Esophagus (tissue), 2 donors: ENCODE measurements around the gene ADAR. TPM values are rescaled to one million over a fixed set of nuclear protein-coding genes. Genes with fewer than 3 reads are reported as not detected.
A peak's percentile ranks its signal among the peaks of the same experiment; 100 is the strongest.

ENCODE experiments used
- H3K27ac ChIP-seq, 2 donors: one replicate each; pipeline ENCODE4 v1.5.1; 2013; ENCODE audit warnings: low read depth in 2 of 2, mild to moderate bottlenecking in 2 of 2, inconsistent platforms in 1 of 2, low read length in 1 of 2, moderate library complexity in 1 of 2
- H3K27me3 ChIP-seq, 2 donors: one replicate each; pipeline ENCODE4 v1.6.1; 2013; ENCODE audit warnings: low read length in 2 of 2, control low read depth in 1 of 2, mild to moderate bottlenecking in 1 of 2; ENCODE audit not compliant: insufficient read depth in 2 of 2, control insufficient read depth in 1 of 2
- H3K36me3 ChIP-seq, 2 donors: one replicate each; pipeline ENCODE4 v1.6.1; 2013; ENCODE audit warnings: low read length in 1 of 2; ENCODE audit not compliant: control insufficient read depth in 2 of 2, insufficient read depth in 2 of 2
- H3K4me1 ChIP-seq, 2 donors: one replicate each; pipeline ENCODE4 v1.6.1; 2013; ENCODE audit warnings: low read length in 1 of 2; ENCODE audit not compliant: control insufficient read depth in 2 of 2, insufficient read depth in 2 of 2
- H3K4me3 ChIP-seq, 2 donors: one replicate each; pipeline ENCODE4 v1.5.1; 2013; ENCODE audit warnings: low read length in 2 of 2, mild to moderate bottlenecking in 2 of 2, low read depth in 1 of 2, moderate library complexity in 1 of 2
- H3K9me3 ChIP-seq, 2 donors: one replicate each; pipeline ENCODE4 v1.6.1; 2013; ENCODE audit warnings: mild to moderate bottlenecking in 2 of 2, low read depth in 1 of 2, low read length in 1 of 2, moderate library complexity in 1 of 2; ENCODE audit not compliant: control insufficient read depth in 2 of 2, insufficient read depth in 1 of 2
- WGBS, 2 donors: extraction: QIAGEN DNeasy Blood & Tissue Kit; methylation state at CpG; one replicate each; pipeline ENCODE4 v1.1.7; 2013; 5-methylcytosine and 5-hydroxymethylcytosine counted together
- polyA plus RNA-seq, 2 donors: library from polyadenylated mRNA; stranded (reverse); fragments of 200-250 nt; gene quantifications; one replicate each; pipeline ENCODE4 v1.2.3, GENCODE V29; 2013
- donor health status: healthy with polysubstance abuse.
- donor health status: Bipolar disorder and iron deficiency.

The ADAR gene
- polyA plus RNA-seq, 2 donors: 13.8 to 19.9 TPM

DNA sequence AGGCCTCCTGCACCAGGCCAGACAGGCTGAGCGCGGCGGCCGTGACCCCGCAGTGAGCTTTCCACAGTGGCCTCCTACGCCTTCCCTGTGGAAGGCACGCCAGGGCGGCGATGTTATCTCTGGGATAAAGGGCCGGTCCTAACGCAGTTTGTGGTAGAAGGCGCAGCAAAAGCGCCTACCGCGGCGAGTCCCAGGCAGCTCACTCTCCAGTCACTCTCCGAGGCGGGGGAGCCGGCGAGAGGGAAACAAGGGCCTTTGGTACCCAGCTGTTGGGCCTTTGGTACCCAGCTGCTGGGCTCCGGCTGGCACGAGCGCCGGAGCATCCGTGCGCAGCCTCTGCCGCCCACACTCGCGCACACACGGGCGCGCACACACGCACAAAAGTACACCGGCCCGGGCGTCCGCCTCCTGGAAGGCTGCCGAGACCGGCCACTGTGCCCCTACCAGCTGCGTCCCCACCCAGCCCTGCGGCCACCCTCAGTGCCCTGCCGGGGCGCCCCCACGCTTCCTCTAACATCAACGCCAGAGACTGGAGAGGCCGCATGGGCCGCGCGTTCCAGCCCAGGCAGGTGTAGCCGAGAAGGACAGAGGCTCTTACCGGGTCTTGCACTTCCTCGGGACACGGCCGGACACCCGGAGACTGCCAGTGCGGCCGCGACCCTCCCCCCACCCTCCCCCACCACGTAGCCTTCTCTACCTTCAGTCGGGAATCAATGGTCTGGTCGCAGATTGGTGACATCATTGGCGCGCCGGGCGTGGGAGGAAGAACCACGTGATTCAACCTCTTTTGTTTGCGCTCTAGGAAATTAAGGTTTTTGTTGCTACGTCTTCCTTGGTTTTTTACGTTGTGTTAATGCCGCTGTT, 19.5 kb upstream of the ADAR start:
- no peaks in the 10 kb centered on the region for H3K9me3 ChIP-seq
- 1% methylated on average over 66 to 70 of the region's 70 CpGs for WGBS, 2 donors
- H3K4me1 ChIP-seq: peaks cover 0 to 5% of the 10 kb centered on the region in 2 donors
- H3K36me3 ChIP-seq: no peaks in the 10 kb centered on the region
- no peaks in the 10 kb centered on the region for H3K27me3 ChIP-seq
- peak overlapping the region; percentile 85 to 87 for H3K4me3 ChIP-seq
- H3K27ac ChIP-seq: peak overlapping the region; percentile 87 to 88

DNA sequence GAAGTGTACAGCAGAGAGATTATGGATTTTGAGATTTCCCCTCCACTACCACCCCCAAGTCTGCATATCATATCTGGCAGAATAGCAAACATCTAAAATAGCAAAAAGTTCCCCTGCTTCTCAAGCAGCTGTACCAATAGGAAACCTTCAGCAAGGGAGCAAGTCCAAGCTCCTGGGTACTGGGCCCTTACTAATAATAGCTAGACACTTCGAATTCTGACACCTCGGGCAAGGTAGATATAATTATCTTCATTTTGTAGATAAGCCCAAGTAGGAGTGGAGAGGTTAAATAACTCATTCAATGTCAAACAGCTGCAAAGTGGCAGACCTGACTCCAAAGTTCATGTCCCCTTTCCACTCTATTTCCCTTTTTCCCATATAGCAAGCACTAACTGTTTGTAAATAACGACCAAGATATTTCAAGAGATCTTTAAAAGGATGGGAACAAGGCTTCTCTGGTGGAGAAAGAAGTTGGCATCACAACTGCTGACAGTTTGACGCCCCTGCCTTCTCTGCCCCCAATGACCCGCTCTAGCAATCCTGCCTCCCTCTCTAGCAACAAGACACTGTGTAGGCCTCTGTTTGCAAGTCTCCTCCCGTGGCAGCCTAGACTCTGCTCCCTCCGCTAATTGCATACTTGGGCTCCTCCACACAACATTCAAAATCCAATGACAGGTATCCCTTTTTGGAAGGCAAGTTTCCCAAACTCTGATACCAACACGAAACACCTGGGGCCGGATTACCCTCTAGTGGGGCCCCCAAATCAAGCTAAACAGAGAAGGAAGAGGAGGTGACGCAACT, 18.7 kb upstream of the ADAR start:
- H3K36me3 ChIP-seq: no peaks in the 10 kb centered on the region
- no peaks in the 10 kb centered on the region for H3K9me3 ChIP-seq
- peak overlapping the region; percentile 85 to 87 for H3K4me3 ChIP-seq
- 17 to 23% methylated on average over 10 of the region's 10 CpGs for WGBS, 2 donors
- H3K4me1 ChIP-seq: peaks cover 0 to 5% of the 10 kb centered on the region in 2 donors
- no peaks in the 10 kb centered on the region for H3K27me3 ChIP-seq
- H3K27ac ChIP-seq: peak overlapping the region; percentile 87 to 88

DNA sequence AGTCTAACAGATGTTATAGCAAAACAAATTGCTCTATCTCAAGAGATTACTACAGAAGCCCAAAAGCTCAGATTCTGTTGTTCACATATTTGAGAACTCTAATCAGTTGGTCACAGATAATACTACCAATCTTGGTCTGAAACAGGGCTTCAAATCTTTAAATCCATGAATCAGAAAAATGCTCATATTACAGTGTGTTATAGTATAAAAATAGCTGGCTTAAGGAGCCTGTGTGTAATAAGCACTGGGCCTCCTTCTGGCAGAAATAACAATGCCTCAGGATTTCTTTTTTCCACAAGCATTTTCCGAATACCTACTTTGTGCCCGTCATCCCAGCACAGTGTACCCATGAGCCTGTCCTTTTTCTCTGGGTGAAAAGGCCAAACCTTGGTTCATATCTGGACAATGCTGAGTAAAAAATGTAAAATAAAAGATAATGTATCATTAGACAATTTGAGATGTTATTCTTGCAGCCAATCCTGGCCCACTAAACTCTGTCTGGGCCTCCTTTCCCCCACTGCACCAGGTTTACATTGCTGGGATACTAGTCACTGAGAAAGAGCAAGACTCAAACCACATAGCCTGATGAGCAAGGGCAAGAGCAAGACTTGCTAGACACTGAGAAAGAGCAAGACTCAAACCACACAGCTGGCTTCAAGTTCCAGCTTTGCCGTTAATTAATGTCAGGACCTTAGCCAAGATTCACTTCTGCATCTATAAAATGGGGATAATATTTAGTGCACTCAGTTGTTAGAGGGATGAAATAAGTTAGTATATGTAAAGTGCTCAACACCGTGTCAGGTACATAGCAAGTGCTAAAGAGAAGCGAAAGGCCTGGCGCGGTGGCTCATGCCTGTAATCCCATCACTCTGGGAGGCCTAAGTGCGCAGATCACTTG, 17.0 kb upstream of the ADAR start:
- no peaks in the 10 kb centered on the region for H3K36me3 ChIP-seq
- H3K9me3 ChIP-seq: no peaks in the 10 kb centered on the region
- no peaks in the 10 kb centered on the region for H3K27me3 ChIP-seq
- H3K4me3 ChIP-seq: no peak overlapping the region
- H3K4me1 ChIP-seq: peaks cover 0 to 5% of the 10 kb centered on the region in 2 donors
- H3K27ac ChIP-seq: no peak overlapping the region
- WGBS, 2 donors: 87 to 92% methylated on average over 8 of the region's 8 CpGs

DNA sequence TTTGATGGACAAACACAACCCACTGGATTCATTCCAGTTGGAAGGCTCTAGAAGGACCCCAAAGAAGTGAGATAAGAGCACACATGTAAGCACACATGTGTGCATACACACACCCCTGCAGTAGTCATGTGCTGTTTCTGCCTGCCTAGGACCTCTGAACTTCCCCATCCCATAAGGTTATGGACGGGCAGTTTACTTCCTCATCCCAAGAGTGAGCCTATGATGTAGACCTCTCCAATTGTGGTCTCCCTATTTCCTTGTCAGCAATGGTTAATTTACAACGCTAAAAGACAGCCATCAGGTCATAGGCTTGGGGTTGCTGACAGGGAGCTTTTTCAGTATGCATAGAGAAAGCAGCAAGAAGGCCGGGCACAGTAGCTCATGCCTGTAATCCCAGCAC, 15.4 kb upstream of the ADAR start:
- H3K4me3 ChIP-seq: no peak overlapping the region
- no peaks in the 10 kb centered on the region for H3K27me3 ChIP-seq
- 84 to 89% methylated on average over 3 of the region's 3 CpGs for WGBS, 2 donors
- no peaks in the 10 kb centered on the region for H3K9me3 ChIP-seq
- H3K27ac ChIP-seq: no peak overlapping the region
- H3K4me1 ChIP-seq: peaks cover 0 to 5% of the 10 kb centered on the region in 2 donors
- H3K36me3 ChIP-seq: no peaks in the 10 kb centered on the region

DNA sequence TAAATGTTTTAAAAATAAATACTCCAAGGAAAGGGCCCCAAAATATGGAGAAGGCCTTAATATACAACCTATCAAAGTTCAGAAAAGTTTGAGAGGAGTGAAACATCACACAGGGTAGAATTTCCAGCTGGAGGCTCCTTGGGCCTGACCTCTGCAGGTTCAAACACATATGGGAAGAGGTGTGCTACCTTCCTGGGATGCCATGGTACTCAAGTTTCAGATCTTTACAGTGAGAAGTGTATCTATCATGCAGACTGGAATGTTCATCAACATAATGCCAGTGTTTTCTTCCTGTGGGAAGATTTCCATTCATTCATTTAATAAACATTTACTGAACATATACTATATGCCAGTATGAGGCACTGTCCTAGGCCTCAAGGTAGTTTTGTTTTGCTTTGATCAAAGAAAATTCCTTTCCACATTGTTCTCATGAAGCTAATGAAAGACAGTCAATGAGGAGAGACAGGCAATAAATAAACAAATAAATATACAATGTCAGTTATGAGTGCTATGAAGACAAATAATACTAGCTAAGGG, 14.6 kb upstream of the ADAR start:
- H3K9me3 ChIP-seq: no peaks in the 10 kb centered on the region
- H3K4me1 ChIP-seq: peaks cover 0 to 5% of the 10 kb centered on the region in 2 donors
- H3K4me3 ChIP-seq: no peak overlapping the region
- no peak overlapping the region for H3K27ac ChIP-seq
- no peaks in the 10 kb centered on the region for H3K27me3 ChIP-seq
- H3K36me3 ChIP-seq: no peaks in the 10 kb centered on the region

DNA sequence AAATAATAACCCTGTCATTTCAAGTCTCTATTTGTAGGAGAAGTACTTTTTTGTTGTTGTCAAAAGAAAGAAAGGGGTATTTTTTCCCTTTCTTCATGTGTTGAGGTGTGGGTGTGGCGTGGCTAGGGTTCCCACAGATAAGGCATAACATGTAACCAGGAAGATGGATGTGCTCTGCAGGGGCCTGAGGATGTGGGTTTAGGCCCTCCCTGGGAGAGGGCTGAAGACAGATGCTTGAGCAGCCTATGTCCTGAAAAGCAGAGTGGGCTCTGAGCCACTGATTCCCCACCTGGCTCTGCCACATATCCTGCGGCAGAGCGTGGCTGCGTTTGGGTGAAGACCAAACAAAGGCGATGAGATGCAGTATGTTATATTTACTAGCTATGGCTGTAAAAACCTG, 13.9 kb upstream of the ADAR start:
- H3K27me3 ChIP-seq: no peaks in the 10 kb centered on the region
- no peaks in the 10 kb centered on the region for H3K36me3 ChIP-seq
- H3K4me1 ChIP-seq: peaks cover 0 to 2% of the 10 kb centered on the region in 2 donors
- WGBS, 2 donors: 77 to 90% methylated on average over 5 of the region's 5 CpGs
- no peak overlapping the region for H3K4me3 ChIP-seq
- H3K27ac ChIP-seq: no peak overlapping the region
- H3K9me3 ChIP-seq: no peaks in the 10 kb centered on the region

DNA sequence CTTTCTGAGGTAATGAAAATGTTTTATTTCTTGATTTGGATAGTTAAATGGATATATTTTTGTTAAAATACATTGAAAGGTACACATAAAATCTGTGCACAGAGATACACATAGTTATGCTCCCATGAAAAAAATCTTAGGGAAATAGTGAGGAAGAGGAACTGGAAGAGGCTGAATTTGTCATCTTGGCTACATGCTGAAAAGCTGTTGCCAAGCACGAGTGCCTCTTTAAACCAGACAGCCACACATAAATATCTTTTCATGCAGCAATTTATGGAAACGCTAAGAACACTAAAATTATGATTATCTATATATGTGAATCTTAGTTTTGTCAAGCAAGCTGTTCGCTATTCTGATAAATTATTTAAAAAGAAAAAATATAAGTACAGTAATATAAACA, 12.8 kb upstream of the ADAR start:
- H3K27me3 ChIP-seq: no peaks in the 10 kb centered on the region

DNA sequence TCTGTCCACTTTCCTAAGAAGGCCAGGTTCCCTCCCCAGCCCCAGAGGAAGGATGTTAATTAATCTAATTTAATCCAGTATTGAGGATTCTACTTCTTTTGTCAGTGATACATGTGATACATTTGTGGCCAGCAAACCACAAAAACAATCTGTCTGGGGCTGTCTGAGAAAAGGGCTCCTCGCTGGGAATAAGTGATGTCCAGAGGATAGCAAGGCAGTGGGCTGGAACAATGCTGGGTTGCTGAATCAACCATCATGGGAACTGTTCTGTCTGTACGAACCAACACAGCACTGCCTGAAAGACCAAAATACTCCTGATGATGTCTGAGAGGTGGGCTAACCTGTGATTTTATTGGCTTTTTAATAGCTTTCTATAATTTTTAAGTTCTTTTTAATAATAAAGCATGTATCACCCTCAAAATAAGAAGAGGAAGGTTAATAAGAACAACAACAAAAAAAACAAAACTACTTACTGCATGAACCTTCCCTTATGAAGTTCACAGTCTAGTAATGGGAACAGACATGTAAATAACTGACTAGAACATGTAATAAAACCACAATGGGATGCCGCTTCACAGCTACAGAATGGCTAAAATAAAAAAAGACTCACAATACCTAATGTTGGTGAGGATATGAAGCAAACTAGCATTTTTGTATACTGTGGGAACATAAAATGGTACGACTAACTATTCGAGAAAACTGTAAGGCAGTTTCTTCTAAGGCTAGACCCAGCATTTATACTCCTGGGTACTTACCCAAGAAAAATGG, 11.4 kb upstream of the ADAR start:
- WGBS, 2 donors: 86 to 90% methylated on average over 5 of the region's 5 CpGs
- no peaks in the 10 kb centered on the region for H3K9me3 ChIP-seq
- no peak overlapping the region for H3K27ac ChIP-seq
- H3K36me3 ChIP-seq: no peaks in the 10 kb centered on the region
- no peak overlapping the region for H3K4me3 ChIP-seq
- no peaks in the 10 kb centered on the region for H3K4me1 ChIP-seq
- no peaks in the 10 kb centered on the region for H3K27me3 ChIP-seq

More for the DNA sequence above, 12.8 kb upstream of the ADAR start:
- H3K27ac ChIP-seq: no peak overlapping the region
- no peaks in the 10 kb centered on the region for H3K9me3 ChIP-seq
- 66 to 69% methylated on average over 3 of the region's 3 CpGs for WGBS, 2 donors
- no peaks in the 10 kb centered on the region for H3K4me1 ChIP-seq
- H3K4me3 ChIP-seq: no peak overlapping the region
- H3K36me3 ChIP-seq: no peaks in the 10 kb centered on the region
